ENCODE results near the gene MAGIX. TPM values are rescaled to one million over a fixed set of nuclear protein-coding genes. Genes with fewer than 3 reads are reported as not detected.

The MAGIX gene
- polyA plus RNA-seq, 1 donor: 1.9 TPM

DNA sequence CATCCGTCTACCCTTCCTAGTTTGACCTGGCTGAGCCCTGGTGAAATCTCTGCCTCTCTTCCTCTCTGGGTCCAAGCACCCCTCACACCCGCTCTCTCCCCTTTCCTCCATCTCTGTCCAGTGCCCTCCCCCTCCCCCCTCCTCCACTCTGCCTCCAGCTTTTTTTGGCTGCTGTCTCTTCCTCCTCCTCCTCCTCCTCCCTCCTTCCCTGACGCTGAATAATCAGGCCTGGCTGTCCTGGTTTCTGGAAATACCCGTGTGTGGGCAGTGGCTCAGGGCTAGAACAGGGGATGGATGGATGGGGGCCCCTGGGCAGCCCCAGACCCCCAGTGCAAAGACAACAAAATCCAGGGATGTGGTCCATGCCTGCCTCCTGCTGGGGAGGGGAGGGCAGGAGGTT, 42.2 kb downstream of the MAGIX start:
- DNase-seq (ENCODE audit: low read depth): no peak

GRCh38 chrX:49205443-49205842, 42.9 kb downstream of the MAGIX start:
- no peak for DNase-seq (ENCODE audit: low read depth)

- DNase-seq (ENCODE audit: low read depth): no peak
These were observed 44.0 kb downstream of the MAGIX start for GRCh38 chrX:49206543-49206942.

DNA sequence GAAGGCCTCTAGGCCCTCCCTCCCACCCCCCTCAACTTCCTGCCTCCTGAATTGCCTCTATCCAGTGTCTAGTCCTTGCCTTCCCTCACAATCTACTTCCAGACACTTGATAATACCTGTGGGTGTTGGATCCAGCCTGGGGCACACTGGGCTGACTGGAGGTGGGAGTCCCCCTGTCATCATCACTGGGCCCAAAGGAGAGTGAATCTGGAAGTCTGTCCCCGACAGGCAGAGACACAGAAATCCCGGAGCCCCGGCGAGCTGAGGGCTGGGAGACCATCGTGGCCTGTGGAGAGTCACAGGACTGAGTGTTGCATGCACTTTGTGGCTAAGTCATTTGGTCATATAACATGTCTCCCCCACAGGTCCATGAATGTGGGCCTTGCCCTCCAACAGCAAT, 45.8 kb downstream of the MAGIX start:
- DNase-seq (ENCODE audit: low read depth): no peak

- no peak for DNase-seq (ENCODE audit: low read depth)
These were observed 47.1 kb downstream of the MAGIX start for GRCh38 chrX:49209434-49210251.

DNA sequence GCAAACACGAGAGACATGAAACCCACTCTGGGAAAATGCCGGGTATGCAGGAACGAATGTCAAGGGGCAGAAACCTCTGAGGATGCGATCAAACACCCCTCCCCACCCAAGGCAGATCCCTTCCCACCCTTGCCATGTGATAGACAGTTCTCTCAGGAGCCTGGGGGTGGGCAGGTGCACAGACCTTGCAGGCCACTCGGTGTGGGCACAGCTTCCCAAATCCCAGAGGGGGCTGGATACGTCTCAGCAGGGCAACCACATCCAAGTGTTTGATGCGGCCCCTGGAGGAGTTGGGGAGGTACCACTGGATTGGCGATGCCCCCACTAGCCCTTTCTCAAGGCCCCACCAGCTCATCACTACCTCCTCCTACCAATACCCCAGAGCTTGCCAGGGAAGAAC, 47.8 kb downstream of the MAGIX start:
- DNase-seq (ENCODE audit: low read depth): no peak

GRCh38 chrX:49211074-49211473, 48.5 kb downstream of the MAGIX start:
- DNase-seq (ENCODE audit: low read depth): no peak

DNA sequence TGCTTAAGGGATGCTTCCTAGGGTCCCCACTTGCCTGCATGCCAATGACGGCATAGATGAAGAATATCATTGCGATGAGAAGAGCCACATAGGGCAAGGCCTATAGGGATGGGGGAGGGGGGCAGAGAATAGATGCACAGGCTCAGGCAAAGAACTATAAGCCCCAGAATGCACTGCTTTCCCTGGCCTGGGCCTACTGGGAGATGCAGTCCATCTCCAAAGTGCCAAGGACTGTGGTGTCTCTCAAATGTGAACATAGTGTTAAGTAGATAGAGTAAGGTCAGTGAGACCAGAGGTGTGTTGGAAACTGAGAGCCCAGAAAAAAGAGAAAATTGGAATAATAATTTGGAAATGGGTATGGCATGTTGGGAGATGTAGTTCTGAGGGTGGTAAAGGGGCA, 49.7 kb downstream of the MAGIX start:
- no peak for DNase-seq (ENCODE audit: low read depth)

DNA sequence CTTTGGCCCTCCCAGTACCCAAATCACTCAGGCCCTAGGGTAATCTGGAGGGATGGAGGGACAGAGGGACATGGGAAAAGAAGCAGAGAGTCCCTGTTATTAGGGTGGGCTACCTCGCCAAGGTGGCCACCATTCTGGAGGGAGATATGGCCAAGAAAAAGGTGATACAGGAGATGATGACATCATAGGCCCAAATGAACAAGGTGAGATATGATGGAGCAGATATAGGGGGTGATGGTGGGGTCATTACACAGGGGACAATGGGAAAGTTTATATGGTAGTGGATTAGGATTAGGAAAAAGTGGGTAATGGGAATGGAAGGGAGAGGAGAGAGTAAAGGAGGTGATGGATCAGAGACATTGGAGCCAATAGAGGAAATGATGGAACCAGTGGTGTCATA, 50.3 kb downstream of the MAGIX start:
- no peak for DNase-seq (ENCODE audit: low read depth)

- no peak for DNase-seq (ENCODE audit: low read depth)
These were observed 51.9 kb downstream of the MAGIX start for GRCh38 chrX:49214416-49214815.

DNA sequence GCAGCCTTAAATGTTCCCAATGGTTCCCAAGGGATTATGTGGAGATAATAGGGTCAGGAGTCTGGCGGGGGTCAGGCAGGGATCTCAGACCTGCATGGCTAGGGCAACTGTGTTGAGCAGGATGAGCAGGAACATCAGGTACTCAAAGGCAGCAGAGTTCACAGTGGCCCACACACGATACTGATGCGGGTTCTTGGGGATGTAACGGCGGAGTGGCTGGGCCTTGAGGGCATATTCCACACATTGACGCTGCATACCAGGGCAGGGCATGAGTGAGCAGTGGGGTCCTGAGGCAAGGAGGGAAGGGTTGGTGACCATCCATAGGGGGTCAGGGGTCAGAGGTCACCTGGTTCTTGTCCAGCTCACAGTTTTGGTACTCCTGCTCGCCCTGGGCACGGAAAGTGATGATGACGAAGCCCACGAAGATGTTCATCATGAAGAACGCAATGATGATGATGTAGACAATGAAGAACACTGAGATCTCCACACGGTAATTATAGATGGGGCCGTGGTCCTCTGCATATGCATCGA, 52.5 kb downstream of the MAGIX start:
- DNase-seq (ENCODE audit: low read depth): no peak

Other genes starting within 250 kb of the MAGIX start
- gene PIM2, start 243.7 kb upstream of the MAGIX start, polyA plus RNA-seq (ENCODE audit: insufficient read length): 2.1 TPM
- 35.3 TPM for gene OTUD5, start 205.2 kb upstream of the MAGIX start, polyA plus RNA-seq (ENCODE audit: insufficient read length)
- 1.2 TPM for gene KCND1, start 190.9 kb upstream of the MAGIX start, polyA plus RNA-seq (ENCODE audit: insufficient read length)
- 25.0 TPM for gene GRIPAP1, start 160.5 kb upstream of the MAGIX start, polyA plus RNA-seq (ENCODE audit: insufficient read length)
- 21.6 TPM for gene TFE3, start 119.4 kb upstream of the MAGIX start, polyA plus RNA-seq (ENCODE audit: insufficient read length)
- 4.2 TPM for gene CCDC120, start 103.8 kb upstream of the MAGIX start, polyA plus RNA-seq (ENCODE audit: insufficient read length)
- 19.8 TPM for gene PRAF2, start 88.8 kb upstream of the MAGIX start, polyA plus RNA-seq (ENCODE audit: insufficient read length)
- gene WDR45, start 82.9 kb upstream of the MAGIX start, polyA plus RNA-seq (ENCODE audit: insufficient read length): 34.4 TPM
- gene GPKOW, start 39.0 kb upstream of the MAGIX start, polyA plus RNA-seq (ENCODE audit: insufficient read length): 19.0 TPM
- gene PLP2, start 9.1 kb downstream of the MAGIX start, polyA plus RNA-seq (ENCODE audit: insufficient read length): 179 TPM
- gene PRICKLE3, start 23.6 kb downstream of the MAGIX start, polyA plus RNA-seq (ENCODE audit: insufficient read length): 3.6 TPM
- 1.0 TPM for gene SYP, start 37.4 kb downstream of the MAGIX start, polyA plus RNA-seq (ENCODE audit: insufficient read length)
- gene CACNA1F, start 70.6 kb downstream of the MAGIX start, polyA plus RNA-seq (ENCODE audit: insufficient read length): 0.03 TPM
- gene CCDC22, start 72.7 kb downstream of the MAGIX start, polyA plus RNA-seq (ENCODE audit: insufficient read length): 12.4 TPM
- gene FOXP3, start 102.0 kb downstream of the MAGIX start, polyA plus RNA-seq (ENCODE audit: insufficient read length): 0.35 TPM
- gene PPP1R3F, start 107.0 kb downstream of the MAGIX start, polyA plus RNA-seq (ENCODE audit: insufficient read length): 7.9 TPM
- not detected for gene GAGE10, start 140.9 kb downstream of the MAGIX start, polyA plus RNA-seq (ENCODE audit: insufficient read length)
- not detected for gene GAGE12J, start 159.3 kb downstream of the MAGIX start, polyA plus RNA-seq (ENCODE audit: insufficient read length)
- gene GAGE13, start 168.8 kb downstream of the MAGIX start, polyA plus RNA-seq (ENCODE audit: insufficient read length): not detected

All from forelimb muscle (tissue), 1 donor.